GM15510 (cell line): Measurements from ENCODE around the gene TSPAN9.

Source experiments
- POLR2A ChIP-seq: IDR thresholded peaks from 3 replicates; pipeline ENCODE4 v1.6.1; 2011; ENCODE audit warnings: borderline replicate concordance; ENCODE audit not compliant: insufficient read length; ENCODE audit errors: extremely low read depth

Gene TSPAN9

GRCh38 chr12:3076730-3077571 lies at the start of gene TSPAN9:
TSS of gene TSPAN9 (plus strand) at chr12:3077379. CDS start at chr12:3201194, 123,815 bp downstream.
- TF ChIP-seq POLR2A, result peak; percentile 25

- no peak for TF ChIP-seq POLR2A
Measured at GRCh38 chr12:3028108-3028507, 49.1 kb upstream of the TSPAN9 start.

GRCh38 chr12:3030821-3031429 lies 46.3 kb upstream of the TSPAN9 start:
- no peak for TF ChIP-seq POLR2A

- no peak for TF ChIP-seq POLR2A
Measured at GRCh38 chr12:3032161-3032560, 45.0 kb upstream of the TSPAN9 start.

GRCh38 chr12:3032770-3033538 lies 44.2 kb upstream of the TSPAN9 start:
- no peak for TF ChIP-seq POLR2A

GRCh38 chr12:3033539-3033867 lies 43.7 kb upstream of the TSPAN9 start:
- TF ChIP-seq POLR2A, result no peak

GRCh38 chr12:3034067-3034750 lies 43.0 kb upstream of the TSPAN9 start:
- TF ChIP-seq POLR2A, result no peak

GRCh38 chr12:3035171-3035570 lies 42.0 kb upstream of the TSPAN9 start:
- no peak for TF ChIP-seq POLR2A

GRCh38 chr12:3035815-3036702 lies 41.1 kb upstream of the TSPAN9 start:
- TF ChIP-seq POLR2A, result no peak

GRCh38 chr12:3036901-3037600 lies 40.1 kb upstream of the TSPAN9 start:
- TF ChIP-seq POLR2A, result no peak

- TF ChIP-seq POLR2A, result no peak
Measured at GRCh38 chr12:3038166-3038565, 39.0 kb upstream of the TSPAN9 start.

GRCh38 chr12:3038926-3039510 lies 38.2 kb upstream of the TSPAN9 start:
- TF ChIP-seq POLR2A, result no peak
